HG03439 (cell line): ENCODE data around the gene FAM168A.

ENCODE experiments used
- ATAC-seq: cut with Tn5 transposase; IDR thresholded peaks from one replicate; pipeline ENCODE4 v1.9.1; 2021; ENCODE audit warnings: mild to moderate bottlenecking, moderate library complexity; ENCODE audit not compliant: unreplicated experiment

Gene FAM168A

DNA sequence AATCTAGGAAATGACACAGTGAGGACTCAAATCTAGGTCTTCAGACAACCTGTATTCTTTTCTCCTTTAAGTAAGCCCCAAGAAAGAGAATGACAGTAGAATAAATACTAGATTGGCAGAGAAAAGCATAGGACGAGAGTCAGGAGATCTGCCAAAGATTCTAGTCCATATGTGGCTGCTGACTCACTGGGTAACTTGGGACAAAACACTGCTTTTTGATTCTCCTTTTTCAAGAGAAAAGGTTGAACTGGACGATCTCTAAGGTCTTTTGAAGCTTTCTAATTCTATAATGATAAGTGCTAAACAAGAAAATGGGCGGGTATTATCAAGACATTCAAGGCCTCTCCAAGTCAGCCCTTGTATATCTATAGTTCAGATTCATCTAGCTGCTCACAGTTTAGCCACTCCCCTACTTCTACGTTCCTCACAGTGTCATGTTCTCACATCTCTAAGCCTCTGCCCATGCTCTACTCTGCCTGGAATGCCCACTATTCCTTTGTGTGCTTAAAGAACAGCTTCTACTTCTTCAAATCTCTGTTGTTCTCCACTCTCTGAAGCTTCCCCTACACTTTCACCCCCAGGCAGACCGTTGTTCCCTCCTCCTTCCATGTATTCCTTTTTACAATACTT is 168.7 kb downstream of the FAM168A start:
- ATAC-seq, result no peak

DNA sequence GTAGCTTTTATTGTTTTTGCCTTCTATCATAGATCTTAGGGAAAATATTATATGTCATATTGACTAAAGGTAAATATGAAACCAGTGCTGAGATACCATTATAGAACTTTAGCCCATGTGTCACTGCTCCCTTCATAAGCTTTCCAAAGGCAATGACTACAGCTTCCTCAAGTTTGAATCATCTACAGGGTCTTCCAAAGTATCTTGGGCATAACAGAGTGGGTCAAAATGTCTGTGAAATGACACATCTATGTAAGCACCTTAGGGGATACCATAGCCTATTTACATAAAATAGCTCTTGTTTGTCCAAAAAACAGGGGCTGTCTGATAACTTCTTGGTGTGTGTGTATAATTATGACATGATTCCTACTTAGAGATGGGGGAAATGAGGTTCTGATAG is 169.2 kb downstream of the FAM168A start:
- ATAC-seq, result no peak

DNA sequence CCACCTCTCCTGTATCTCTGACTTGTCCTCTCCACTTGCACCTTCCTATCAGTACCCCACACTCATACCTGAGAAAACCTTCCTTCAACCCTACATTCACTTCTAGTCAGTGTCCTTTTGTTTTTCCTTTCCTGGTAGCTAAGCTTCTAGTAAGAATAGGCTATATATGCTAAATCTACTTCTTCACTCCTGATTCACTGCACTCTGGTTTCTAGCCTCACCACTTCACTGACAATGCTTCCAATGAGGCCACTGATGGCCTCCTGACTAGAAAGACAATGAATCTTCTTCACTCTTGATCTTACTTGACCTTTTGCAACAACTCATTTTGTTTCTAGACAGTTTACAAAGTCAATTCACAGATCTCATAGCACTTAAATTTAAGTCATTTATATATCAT is 169.7 kb downstream of the FAM168A start:
- ATAC-seq, result no peak

DNA sequence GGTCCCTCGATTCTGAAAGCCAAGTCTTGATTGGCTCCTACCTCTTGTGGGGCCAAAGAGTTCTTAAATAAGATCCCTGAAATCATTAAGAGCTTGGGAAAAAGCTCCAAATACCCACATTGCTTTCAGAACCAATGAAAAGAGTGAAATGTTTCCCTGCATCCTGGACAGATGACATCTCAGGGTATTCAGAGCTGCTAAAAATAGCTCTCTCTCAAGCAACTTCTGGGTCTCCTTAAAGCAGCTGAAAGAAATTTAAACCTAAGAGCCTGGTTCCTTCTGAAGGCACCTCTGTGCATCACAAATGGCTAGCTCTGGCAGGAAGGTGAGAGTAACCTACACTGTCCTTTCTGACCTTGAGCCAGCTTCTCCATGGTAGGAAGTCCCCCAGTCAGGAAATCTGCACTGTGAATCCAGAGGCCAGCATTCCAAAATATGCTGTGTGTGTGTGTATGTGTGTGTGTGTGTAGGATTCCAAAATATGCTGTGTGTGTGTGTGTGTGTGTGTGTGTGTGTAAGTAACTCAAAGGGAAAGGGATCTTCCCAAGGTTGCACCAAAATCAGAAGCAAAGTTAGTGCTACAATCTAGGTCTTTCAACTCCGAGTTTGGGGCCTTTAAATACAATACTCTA is 171.6 kb downstream of the FAM168A start:
- no peak for ATAC-seq

DNA sequence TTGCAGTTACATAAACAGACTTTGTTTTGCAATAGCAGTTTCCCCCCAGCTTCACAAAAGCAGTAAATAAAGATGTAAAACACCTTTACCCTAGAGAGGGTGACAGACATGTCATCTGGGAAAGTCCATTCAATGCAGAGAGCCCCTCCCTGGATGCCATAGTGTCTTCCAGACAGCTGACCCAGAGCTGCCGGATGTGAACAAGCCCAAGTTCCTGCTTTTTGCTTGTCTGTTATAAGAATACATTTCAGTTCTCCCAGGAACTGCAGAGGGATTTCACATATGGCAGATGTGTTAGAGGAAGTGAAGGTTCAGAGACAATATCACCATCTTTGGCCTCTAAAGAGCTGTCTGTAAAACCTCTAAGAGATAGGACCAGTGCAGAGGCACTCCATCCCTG is 172.8 kb downstream of the FAM168A start:
- ATAC-seq, result no peak

DNA sequence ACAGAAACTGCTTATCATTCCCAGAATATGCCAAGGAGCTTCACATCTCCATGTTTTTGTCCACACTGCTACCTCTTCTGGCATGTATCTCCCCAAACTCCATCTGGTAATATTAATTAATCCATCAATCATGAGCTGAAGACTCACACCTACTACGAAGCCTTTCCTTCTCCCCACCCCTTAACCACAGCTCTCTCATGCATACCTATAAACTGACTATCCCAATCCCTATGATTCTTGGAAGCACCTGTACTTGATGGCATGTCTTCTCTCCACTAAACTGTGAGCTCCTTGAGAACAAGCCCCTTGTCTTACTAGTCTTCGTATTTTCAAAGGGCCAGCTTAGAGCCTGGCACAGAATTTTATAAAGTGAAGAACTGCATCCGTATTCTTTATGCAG is 174.4 kb downstream of the FAM168A start:
- no peak for ATAC-seq

DNA sequence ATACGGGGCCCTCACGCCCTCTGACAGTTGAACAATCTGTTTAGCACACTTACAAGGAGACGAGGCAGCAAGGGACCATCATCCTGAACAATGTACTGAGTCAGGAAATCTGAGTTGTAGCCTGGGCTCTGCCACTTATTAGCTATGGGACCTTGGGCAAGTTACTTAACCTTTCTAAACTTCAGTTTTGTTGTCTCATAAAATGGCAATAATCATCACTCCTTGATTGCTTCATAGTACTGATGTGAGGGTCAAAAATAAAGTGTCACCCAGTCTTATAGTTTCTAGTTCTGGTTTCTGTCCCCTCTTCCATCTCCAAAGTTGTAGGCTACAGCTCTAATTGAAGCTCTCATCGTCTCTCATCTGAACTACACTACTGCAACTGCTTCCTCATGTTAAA is 175.0 kb downstream of the FAM168A start:
- no peak for ATAC-seq

DNA sequence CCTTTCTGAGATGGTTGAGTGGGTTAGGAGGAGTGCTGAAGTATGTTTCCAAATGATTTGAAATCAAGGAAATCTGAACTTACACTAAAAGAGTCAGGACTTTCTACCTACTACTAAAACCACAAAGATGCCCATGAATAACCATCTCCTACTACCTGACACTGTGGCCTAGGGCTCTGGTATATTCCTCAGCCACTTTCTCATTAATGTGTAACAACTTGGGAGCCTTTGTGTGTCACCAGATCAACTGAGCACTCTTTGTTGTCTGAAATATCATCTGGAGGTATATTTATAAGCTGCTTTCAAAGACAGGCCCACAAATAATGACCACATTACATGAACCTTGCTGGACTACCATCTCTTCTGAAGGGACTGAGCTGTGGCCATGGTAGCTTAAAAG is 177.8 kb downstream of the FAM168A start:
- no peak for ATAC-seq

DNA sequence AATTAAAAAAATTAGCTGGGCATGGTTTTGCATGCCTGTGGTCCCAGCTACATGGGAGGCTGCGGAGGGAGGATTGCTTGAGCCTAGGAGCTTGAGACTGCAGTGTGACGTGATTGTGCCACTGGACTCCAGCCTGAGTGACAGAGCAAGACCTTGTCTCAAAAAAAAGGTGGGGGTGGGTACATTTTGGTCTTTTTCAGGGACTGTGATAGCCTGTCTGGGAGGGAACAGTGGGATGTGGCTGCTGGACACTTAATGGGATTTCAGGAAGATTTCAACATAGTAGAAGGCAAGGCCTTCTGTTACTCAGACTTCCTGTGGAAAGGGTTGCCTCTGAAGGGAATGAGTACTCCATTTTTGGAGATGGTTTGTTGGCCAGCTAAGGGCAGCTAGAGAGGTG is 181.1 kb downstream of the FAM168A start:
- no peak for ATAC-seq

DNA sequence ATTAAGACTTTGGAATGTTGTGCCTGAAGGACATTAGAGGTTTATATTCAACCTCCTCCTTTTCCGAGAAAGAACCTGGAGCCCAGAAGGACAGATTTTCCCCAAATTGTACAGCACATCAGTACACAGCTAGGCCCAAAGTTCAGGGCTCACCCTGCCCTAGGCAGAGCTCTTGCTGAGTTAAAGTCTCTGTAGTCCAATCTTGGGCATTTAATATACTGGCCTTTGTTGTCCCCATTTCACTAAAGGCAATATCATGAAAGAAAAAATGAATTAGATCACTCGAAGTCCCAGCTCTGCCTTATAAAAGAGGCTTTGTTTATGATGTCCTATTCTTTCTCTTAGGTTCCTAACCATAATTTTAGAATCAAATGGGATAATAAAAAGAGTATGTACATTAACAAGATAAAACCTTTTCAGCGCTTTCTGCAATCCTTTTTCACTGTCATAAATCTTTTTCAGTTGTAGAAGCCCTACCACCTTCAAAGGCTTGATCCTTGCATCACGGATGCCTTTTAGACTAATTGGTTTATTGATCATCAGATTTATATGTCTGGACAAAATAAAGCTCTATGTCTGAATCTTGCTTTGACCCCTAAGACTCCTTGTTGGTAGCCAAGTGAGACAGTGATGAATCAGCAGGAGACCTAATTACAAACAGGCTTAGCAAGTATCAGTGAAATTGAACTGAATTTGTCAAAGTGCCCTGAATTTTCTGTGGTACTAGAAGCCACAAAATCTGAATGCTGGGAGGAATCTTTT is 181.9 kb downstream of the FAM168A start:
- ATAC-seq, result no peak

DNA sequence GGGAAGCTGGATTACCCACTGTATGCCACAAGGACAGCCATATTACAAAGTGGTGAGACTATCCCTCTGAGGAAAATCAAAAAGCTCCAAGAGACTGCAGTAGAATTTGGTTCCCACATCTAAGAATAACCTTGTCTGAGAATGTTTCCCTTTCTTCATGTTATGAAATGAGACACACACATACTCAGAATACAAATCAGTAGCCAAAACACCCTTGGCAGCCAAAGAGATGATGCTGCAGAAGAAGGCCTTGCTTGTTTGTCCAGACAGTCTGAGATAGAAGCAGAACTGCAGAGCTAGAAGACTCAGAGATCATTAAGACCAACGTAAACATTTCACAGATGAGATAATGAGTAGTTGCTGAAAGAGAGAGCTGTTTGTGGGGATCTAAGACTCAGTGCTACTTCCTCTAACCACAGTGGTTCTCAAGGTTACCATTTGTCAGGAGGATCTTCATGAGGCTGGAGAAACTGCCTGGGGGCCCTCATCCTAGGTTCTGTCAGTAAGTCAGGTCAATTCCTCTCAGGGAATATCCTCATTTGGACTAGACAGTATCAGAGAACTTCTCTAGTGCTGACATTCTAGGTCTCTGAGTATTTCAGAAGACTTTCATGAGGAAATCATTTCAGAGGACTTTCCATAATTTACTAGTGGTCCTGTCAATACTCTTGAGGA is 182.8 kb downstream of the FAM168A start:
- ATAC-seq, result no peak

DNA sequence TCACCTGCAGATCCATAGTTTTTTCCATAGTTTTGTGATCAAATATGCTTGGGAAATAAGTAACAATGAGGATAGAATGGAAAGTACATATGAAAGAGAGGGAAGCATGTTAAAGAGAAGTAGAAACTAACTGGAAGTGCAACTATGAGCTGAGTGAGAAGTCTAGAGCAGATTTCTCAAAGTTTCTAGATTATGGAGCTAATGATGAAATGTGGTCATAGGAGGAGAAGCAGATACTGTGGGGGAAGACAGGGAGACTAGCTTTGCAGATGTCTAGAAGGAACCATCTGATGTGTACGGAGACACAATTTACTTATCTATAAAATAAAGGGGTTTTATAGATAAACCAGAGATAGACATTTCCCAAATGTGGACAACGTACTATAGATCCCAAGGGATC is 184.7 kb downstream of the FAM168A start:
- ATAC-seq, result no peak

DNA sequence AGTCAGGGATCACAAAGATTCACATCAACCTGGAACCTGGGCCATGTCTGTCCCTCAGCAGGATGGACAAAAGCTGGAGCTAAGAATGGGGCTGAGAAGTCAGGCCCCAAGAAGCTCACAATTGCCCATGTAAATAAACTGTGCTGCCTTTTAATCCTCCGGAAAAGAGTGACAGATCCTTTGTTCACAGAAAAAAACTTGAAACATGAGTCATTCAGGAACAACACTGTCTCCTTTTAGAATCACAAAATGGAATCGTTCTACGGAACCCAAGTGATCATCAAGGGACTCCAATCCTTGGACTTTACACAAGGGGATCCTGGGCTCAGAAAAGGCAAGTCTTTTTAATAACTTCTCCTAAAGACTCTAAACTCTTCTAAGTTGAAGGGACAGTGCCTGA is 185.6 kb downstream of the FAM168A start:
- no peak for ATAC-seq

DNA sequence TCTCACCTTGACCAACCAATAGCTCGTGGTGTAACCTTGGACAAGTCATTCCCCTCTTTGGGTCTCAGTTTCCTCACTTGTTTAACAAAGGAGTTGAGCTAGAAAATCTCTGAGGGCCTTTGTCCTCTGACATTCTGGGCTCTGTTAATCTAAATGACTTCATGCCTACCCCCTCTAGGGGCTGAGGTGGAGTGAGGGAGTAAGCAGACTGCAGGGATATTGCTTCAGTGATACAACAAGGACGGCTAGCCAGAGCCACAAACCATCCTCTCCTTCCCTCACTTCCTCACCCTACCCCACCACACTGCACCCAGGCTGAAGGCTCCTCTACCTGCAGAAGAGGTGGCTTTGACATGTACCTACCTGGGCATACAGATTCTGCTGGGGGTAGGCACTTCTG is 186.9 kb downstream of the FAM168A start:
- no peak for ATAC-seq

DNA sequence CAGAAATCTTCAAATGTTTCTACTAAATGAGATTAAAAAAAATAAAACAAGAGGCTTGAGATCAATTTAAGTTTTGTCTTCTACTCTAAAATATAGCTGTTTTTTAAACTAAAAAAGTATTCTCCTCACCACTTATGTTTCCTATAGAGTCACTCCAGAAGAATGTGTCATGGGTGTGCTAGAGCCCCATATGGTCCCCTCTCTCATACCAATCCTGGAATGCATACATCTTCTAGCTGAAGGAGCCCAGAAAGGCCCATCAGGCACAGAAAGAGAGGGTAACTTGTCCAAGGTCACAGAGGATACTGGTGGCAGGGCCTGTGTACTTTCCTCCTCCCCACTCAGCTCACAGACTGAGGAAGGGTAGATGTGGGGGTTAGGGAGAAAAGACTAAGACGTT is 187.3 kb downstream of the FAM168A start:
- ATAC-seq, result no peak

DNA sequence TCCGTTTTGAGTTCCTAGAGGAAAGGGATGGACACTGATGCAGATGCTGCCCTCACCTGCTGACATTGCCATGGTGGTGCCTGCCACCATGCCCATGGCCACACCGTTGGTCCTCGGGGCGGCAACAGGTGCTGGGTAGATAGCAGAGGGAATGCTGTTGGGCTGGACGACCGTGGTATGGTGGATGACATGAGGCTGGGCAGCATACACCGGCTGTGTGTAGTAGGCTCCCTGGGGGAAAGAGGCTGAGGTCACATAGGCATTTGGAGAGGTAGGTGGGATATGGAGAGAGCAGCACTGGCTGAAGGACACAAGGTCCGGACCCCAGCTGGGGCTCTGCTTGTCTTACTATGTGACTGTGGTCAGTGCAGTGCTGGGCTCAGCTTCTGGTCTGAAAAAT is 188.5 kb downstream of the FAM168A start:
- no peak for ATAC-seq

DNA sequence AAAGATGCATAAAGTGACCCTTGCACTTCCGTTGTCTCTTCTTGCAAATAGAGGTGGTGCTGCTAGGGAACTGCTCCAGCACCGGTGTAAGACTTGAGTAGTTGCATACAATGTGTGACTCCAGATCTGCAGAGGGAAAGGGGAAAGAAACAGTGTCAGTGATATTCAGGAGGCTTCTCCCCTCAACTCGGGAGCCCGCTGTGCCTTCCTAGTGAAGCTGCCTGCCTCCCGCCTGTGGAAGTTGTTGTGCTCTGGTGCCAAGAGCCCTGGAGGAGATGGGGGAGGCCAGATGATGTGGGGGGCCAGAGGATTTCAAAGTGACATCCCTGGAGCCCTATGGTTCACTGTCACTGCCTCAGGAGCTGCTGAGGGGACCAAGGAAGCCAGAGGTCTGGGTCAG is 191.3 kb downstream of the FAM168A start:
- ATAC-seq, result no peak

DNA sequence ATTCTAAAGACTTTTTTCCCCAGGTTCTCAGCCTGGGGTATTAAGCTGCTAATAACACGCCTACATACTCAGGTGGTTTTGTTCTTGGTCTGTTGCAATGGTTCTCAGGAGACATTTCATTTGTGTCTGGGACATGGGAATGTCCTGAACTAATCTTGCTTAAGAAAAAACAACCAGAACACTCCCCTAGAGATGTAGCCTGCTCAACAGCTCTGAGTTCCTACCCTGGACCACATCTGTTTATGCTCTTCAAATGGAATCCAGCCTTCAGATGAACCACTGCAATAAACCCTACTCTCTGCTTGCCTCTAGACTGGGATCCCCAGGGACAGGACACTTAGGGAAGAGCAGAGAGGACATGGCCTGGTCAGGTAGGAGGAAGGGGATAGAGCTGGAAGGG is 191.8 kb downstream of the FAM168A start:
- ATAC-seq, result no peak

DNA sequence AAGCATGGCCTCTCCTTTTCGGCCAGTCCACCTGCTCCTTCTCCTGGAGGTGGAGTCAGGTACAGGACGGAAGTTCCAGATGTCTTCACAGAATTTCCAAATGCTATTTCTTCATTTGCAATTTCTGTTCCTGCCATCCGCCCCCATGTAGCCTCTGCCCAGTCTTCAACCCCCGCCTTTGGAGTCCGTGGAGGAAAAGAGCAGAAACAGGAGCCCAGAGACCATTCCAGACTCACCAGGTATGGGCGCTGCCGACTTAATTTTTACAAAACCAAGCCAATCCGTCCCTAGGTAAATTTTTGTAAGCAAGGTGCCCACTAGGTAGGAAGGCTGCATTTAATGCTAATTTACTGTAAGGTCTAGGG is 192.8 kb downstream of the FAM168A start:
- ATAC-seq, result no peak

DNA sequence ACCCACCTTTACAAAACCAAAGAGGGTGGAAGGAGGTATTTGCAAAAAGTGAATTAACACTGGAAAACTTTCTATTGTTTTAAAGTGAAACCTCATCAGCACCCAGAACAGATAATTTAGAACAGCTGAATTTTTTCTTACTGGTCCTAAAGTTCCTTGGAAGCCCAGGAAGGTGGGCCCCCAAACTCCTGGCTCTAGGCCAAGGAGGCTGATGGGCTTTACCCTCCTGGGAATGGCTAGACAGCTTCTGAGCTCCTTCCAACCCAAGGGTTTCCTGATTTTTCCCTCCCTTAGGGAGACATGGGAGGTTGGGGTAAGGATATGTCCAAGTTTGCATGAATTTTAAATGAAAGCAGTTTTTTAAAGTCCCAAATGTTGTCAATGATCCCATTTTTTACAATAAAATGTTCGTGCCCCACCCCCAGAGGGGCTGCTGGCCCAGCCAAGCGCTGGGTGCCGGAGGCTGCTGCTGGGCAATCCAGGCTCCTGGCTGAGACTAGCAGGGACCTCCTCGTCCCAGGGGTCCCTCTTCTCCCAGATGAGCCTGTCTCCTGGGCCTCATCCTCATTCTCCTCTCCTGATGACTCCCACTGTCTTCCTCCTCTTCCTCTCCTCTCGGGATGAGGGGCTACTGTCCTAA is 193.3 kb downstream of the FAM168A start:
- ATAC-seq, result no peak

DNA sequence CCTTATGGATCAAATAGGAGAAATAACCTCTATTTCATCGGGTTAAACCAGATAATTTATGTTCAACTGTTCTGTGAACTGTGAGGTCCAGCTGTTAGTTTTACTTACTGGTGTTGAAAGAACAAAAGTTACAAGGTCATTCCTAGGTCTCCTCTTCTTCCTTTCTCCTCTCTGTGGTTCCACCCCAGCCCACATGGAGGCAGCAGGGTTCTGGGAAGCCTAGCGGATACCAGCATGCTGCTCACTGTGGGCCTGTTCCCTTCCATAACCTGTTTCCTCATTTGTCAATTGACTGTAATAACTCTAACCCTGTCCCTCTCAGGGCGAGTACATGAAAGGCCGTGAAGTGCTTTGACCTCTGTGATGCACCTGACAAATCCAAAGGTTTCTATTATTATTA is 193.9 kb downstream of the FAM168A start:
- no peak for ATAC-seq
